IPS-20b (cell line): ENCODE data around the gene MAPK4.

Experiments used
- H3K27ac ChIP-seq: one replicate; pipeline ENCODE4 v1.5.1; 2013; ENCODE audit warnings: low read length
- H3K27me3 ChIP-seq: 2 replicates; pipeline ENCODE4 v1.6.1; 2013; ENCODE audit warnings: mild to moderate bottlenecking, low read length, inconsistent platforms; ENCODE audit not compliant: insufficient read depth
- H3K36me3 ChIP-seq: 2 replicates; pipeline ENCODE4 v1.6.1; 2013; ENCODE audit warnings: low read depth, mild to moderate bottlenecking, inconsistent platforms, low read length, moderate library complexity; ENCODE audit not compliant: insufficient read depth
- H3K4me1 ChIP-seq: 2 replicates; pipeline ENCODE4 v1.6.1; 2013; ENCODE audit warnings: mild to moderate bottlenecking, control low read depth, inconsistent platforms, low read length, moderate library complexity; ENCODE audit not compliant: insufficient read depth
- H3K4me3 ChIP-seq: 2 replicates; pipeline ENCODE4 v1.5.1; 2013; ENCODE audit warnings: mild to moderate bottlenecking, low read length, inconsistent platforms
- H3K9ac ChIP-seq: 2 replicates; pipeline ENCODE4 v1.6.1; 2013; ENCODE audit warnings: low read depth, mild to moderate bottlenecking, inconsistent platforms, low read length, moderate library complexity
- H3K9me3 ChIP-seq: 2 replicates; pipeline ENCODE4 v1.6.1; 2013; ENCODE audit warnings: mild to moderate bottlenecking, low read depth, low read length, inconsistent platforms; ENCODE audit not compliant: insufficient read depth

MAPK4 gene

GRCh38 chr18:50610349-50610748 lies 50.5 kb downstream of the MAPK4 start:
- Histone ChIP-seq H3K9ac (no peak overlapping the region), H3K27ac (no peak overlapping the region), H3K4me1 (no peaks in the 10 kb centered on the region)

GRCh38 chr18:50611529-50611941 lies 51.6 kb downstream of the MAPK4 start:
- no peak overlapping the region for H3K4me3 ChIP-seq
- peaks cover 7% of the 10 kb centered on the region for H3K9me3 ChIP-seq
- H3K27me3 ChIP-seq, result no peaks in the 10 kb centered on the region
- no peak overlapping the region for H3K27ac ChIP-seq
- H3K4me1 ChIP-seq, result no peaks in the 10 kb centered on the region
- H3K36me3 ChIP-seq, result no peaks in the 10 kb centered on the region
- no peak overlapping the region for H3K9ac ChIP-seq

More at GRCh38 chr18:50610349-50610748, 50.5 kb downstream of the MAPK4 start:
- no peak overlapping the region for H3K4me3 ChIP-seq
- no peaks in the 10 kb centered on the region for H3K36me3 ChIP-seq
- H3K9me3 ChIP-seq, result peaks cover 7% of the 10 kb centered on the region
- H3K27me3 ChIP-seq, result no peaks in the 10 kb centered on the region

- H3K36me3 ChIP-seq, result no peaks in the 10 kb centered on the region
- H3K27me3 ChIP-seq, result no peaks in the 10 kb centered on the region
- no peak overlapping the region for H3K4me3 ChIP-seq
- H3K9ac ChIP-seq, result no peak overlapping the region
- no peaks in the 10 kb centered on the region for H3K4me1 ChIP-seq
- H3K9me3 ChIP-seq, result peaks cover 4% of the 10 kb centered on the region
- no peak overlapping the region for H3K27ac ChIP-seq
Observed at GRCh38 chr18:50614838-50615237, 55.0 kb downstream of the MAPK4 start.

GRCh38 chr18:50616484-50617048 lies 56.7 kb downstream of the MAPK4 start:
- Histone ChIP-seq H3K27me3 (no peaks in the 10 kb centered on the region), H3K4me1 (no peaks in the 10 kb centered on the region), H3K9me3 (peaks cover 4% of the 10 kb centered on the region), H3K4me3 (no peak overlapping the region), H3K27ac (no peak overlapping the region), H3K36me3 (no peaks in the 10 kb centered on the region), H3K9ac (no peak overlapping the region)

GRCh38 chr18:50619861-50620275 lies 60.0 kb downstream of the MAPK4 start:
- no peaks in the 10 kb centered on the region for H3K27me3 ChIP-seq
- H3K27ac ChIP-seq, result no peak overlapping the region
- no peaks in the 10 kb centered on the region for H3K4me1 ChIP-seq
- H3K9ac ChIP-seq, result no peak overlapping the region
- H3K36me3 ChIP-seq, result no peaks in the 10 kb centered on the region
- H3K9me3 ChIP-seq, result no peaks in the 10 kb centered on the region; the same call in 1 of the 2 replicates
- no peak overlapping the region for H3K4me3 ChIP-seq

GRCh38 chr18:50620319-50620718 lies 60.4 kb downstream of the MAPK4 start:
- Histone ChIP-seq H3K4me3 (no peak overlapping the region), H3K36me3 (no peaks in the 10 kb centered on the region), H3K27me3 (no peaks in the 10 kb centered on the region), H3K9ac (no peak overlapping the region), H3K27ac (no peak overlapping the region), H3K4me1 (no peaks in the 10 kb centered on the region), H3K9me3 (no peaks in the 10 kb centered on the region; the same call in 1 of the 2 replicates)

GRCh38 chr18:50621366-50621765 lies 61.5 kb downstream of the MAPK4 start:
- Histone ChIP-seq H3K4me3 (no peak overlapping the region), H3K9me3 (no peaks in the 10 kb centered on the region), H3K36me3 (no peaks in the 10 kb centered on the region), H3K9ac (no peak overlapping the region), H3K27ac (no peak overlapping the region), H3K4me1 (no peaks in the 10 kb centered on the region), H3K27me3 (no peaks in the 10 kb centered on the region)

GRCh38 chr18:50622320-50622719 lies 62.4 kb downstream of the MAPK4 start:
- Histone ChIP-seq H3K4me1 (no peaks in the 10 kb centered on the region), H3K4me3 (no peak overlapping the region), H3K9ac (no peak overlapping the region), H3K27me3 (no peaks in the 10 kb centered on the region), H3K9me3 (no peaks in the 10 kb centered on the region), H3K27ac (no peak overlapping the region), H3K36me3 (no peaks in the 10 kb centered on the region)

- no peak overlapping the region for H3K27ac ChIP-seq
- no peaks in the 10 kb centered on the region for H3K4me1 ChIP-seq
- no peak overlapping the region for H3K4me3 ChIP-seq
- no peak overlapping the region for H3K9ac ChIP-seq
- H3K36me3 ChIP-seq, result no peaks in the 10 kb centered on the region
- H3K27me3 ChIP-seq, result no peaks in the 10 kb centered on the region
- no peaks in the 10 kb centered on the region for H3K9me3 ChIP-seq
Observed at GRCh38 chr18:50622865-50623393, 63.0 kb downstream of the MAPK4 start.

- Histone ChIP-seq H3K36me3 (no peaks in the 10 kb centered on the region), H3K9me3 (no peaks in the 10 kb centered on the region), H3K4me1 (no peaks in the 10 kb centered on the region), H3K9ac (no peak overlapping the region), H3K27ac (no peak overlapping the region), H3K27me3 (no peaks in the 10 kb centered on the region), H3K4me3 (no peak overlapping the region)
Observed at GRCh38 chr18:50623694-50624352, 63.9 kb downstream of the MAPK4 start.

GRCh38 chr18:50624981-50625380 lies 65.1 kb downstream of the MAPK4 start:
- H3K27ac ChIP-seq, result no peak overlapping the region
- no peak overlapping the region for H3K9ac ChIP-seq
- H3K9me3 ChIP-seq, result no peaks in the 10 kb centered on the region
- no peaks in the 10 kb centered on the region for H3K27me3 ChIP-seq
- no peaks in the 10 kb centered on the region for H3K4me1 ChIP-seq
- H3K4me3 ChIP-seq, result no peak overlapping the region
- H3K36me3 ChIP-seq, result no peaks in the 10 kb centered on the region

- Histone ChIP-seq H3K4me3 (no peak overlapping the region), H3K4me1 (no peaks in the 10 kb centered on the region), H3K36me3 (no peaks in the 10 kb centered on the region), H3K9me3 (no peaks in the 10 kb centered on the region), H3K27me3 (no peaks in the 10 kb centered on the region), H3K27ac (no peak overlapping the region), H3K9ac (no peak overlapping the region)
Observed at GRCh38 chr18:50626317-50626716, 66.4 kb downstream of the MAPK4 start.
